ENCODE results near the gene ACSL4. TPM values are rescaled to one million over a fixed set of nuclear protein-coding genes. Genes with fewer than 3 reads are reported as not detected.
"Not testable (repeated sequence)": the region's sequence is repeated elsewhere in the genome, so short reads cannot be mapped to it uniquely, and the experiment has no call there.

The ACSL4 gene
- total RNA-seq, 4 donors from 2014 or later, result 17.9 to 68.7 (median 26.6) TPM

- Histone ChIP-seq H3K36me3 (no peaks in the 10 kb centered on the region), H3K9me3 (no peaks in the 10 kb centered on the region), H3K27ac (peak overlapping the region; percentile 44 to 91 (median 86)), H3K4me3 (peak overlapping the region; percentile 45 to 82 (median 60)), H3K4me1 (peaks cover 0 to 3% (median 0%) of the 10 kb centered on the region in 4 donors), H3K27me3 (peaks cover 0 to 29% of the 10 kb centered on the region in 2 donors)
- TF ChIP-seq EP300 (IDR thresholded peaks at IDR 0.05), result no peak
- no peak for DNase-seq (ENCODE audit: low spot score in 2 of 2)
- WGBS, 2 donors, result 34 to 54% methylated on average over 10 to 15 of the region's 15 CpGs
Observed at GRCh38 chrX:109733613-109734083, 591 bp upstream of the ACSL4 start.

GRCh38 chrX:109732017-109732801, 848 bp downstream of the ACSL4 start:
- 7 to 33% methylated on average over 20 to 21 of the region's 21 CpGs for WGBS, 2 donors
- peak overlapping the region; percentile 73 to 91 (median 86) for H3K27ac ChIP-seq
- no peak for DNase-seq (ENCODE audit: low spot score in 2 of 2)

GRCh38 chrX:109728173-109728535, 4.9 kb downstream of the ACSL4 start:
- no peak overlapping the region for H3K4me3 ChIP-seq
- peak overlapping the region in 2 of 4 donors; percentile 29 to 61 for H3K27ac ChIP-seq
- 30 to 39% methylated on average over 1 of the region's 1 CpG for WGBS, 2 donors

More at GRCh38 chrX:109732017-109732801, 848 bp downstream of the ACSL4 start:
- Histone ChIP-seq H3K4me1 (peaks cover 0 to 13% (median 0%) of the 10 kb centered on the region in 4 donors), H3K36me3 (no peaks in the 10 kb centered on the region), H3K27me3 (peaks cover 0 to 30% of the 10 kb centered on the region in 2 donors), H3K9me3 (no peaks in the 10 kb centered on the region), H3K4me3 (peak overlapping the region; percentile 54 to 82 (median 63))
- no peak for TF ChIP-seq CTCF (IDR thresholded peaks at IDR 0.05)
- TF ChIP-seq EP300 (IDR thresholded peaks at IDR 0.05), result no peak
- TF ChIP-seq POLR2A (IDR thresholded peaks at IDR 0.05), result no peak

GRCh38 chrX:109724971-109725370, 8.1 kb downstream of the ACSL4 start:
- H3K4me1 ChIP-seq, result peaks cover 0 to 10% (median 0%) of the 10 kb centered on the region in 4 donors
- H3K27me3 ChIP-seq, result peaks cover 0 to 11% of the 10 kb centered on the region in 2 donors
- DNase-seq (ENCODE audit: low spot score in 2 of 2); H3K36me3 ChIP-seq; H3K9me3 ChIP-seq; H3K4me3 ChIP-seq; H3K27ac ChIP-seq: not testable (repeated sequence)
- WGBS, 2 donors, result 92 to 97% methylated on average over 1 of the region's 1 CpG

More at GRCh38 chrX:109728173-109728535, 4.9 kb downstream of the ACSL4 start:
- no peak for DNase-seq (ENCODE audit: low spot score in 2 of 2)
- no peaks in the 10 kb centered on the region for H3K36me3 ChIP-seq
- H3K4me1 ChIP-seq, result peaks cover 0 to 10% (median 0%) of the 10 kb centered on the region in 4 donors
- H3K9me3 ChIP-seq, result no peaks in the 10 kb centered on the region
- TF ChIP-seq EP300 (IDR thresholded peaks at IDR 0.05) (no peak), POLR2A (IDR thresholded peaks at IDR 0.05) (no peak), CTCF (IDR thresholded peaks at IDR 0.05) (no peak)
- peaks cover 0 to 21% of the 10 kb centered on the region in 2 donors for H3K27me3 ChIP-seq

- peaks cover 0 to 5% (median 0%) of the 10 kb centered on the region in 4 donors for H3K4me1 ChIP-seq
- TF ChIP-seq EP300 (IDR thresholded peaks at IDR 0.05) (no peak), CTCF (IDR thresholded peaks at IDR 0.05) (no peak)
- no peaks in the 10 kb centered on the region for H3K36me3 ChIP-seq
- H3K4me3 ChIP-seq, result no peak overlapping the region
- no peaks in the 10 kb centered on the region for H3K9me3 ChIP-seq
- WGBS, 2 donors, result 47 to 83% methylated on average over 2 of the region's 2 CpGs
- no peak for DNase-seq (ENCODE audit: low spot score in 2 of 2)
- H3K27me3 ChIP-seq, result peaks cover 0 to 7% of the 10 kb centered on the region in 2 donors
- H3K27ac ChIP-seq, result no peak overlapping the region
Observed at GRCh38 chrX:109720947-109721346, 12.1 kb downstream of the ACSL4 start.

- WGBS, 2 donors, result 63 to 69% methylated on average over 2 of the region's 2 CpGs
Observed at GRCh38 chrX:109719264-109719663, 13.8 kb downstream of the ACSL4 start.

More at GRCh38 chrX:109719264-109719663, 13.8 kb downstream of the ACSL4 start:
- peaks cover 0 to under 1% of the 10 kb centered on the region in 2 donors for H3K27me3 ChIP-seq
- peaks cover 0 to 5% (median 0%) of the 10 kb centered on the region in 4 donors for H3K4me1 ChIP-seq
- no peak overlapping the region for H3K4me3 ChIP-seq
- TF ChIP-seq POLR2A (IDR thresholded peaks at IDR 0.05) (no peak), EP300 (IDR thresholded peaks at IDR 0.05) (no peak), CTCF (IDR thresholded peaks at IDR 0.05) (no peak)
- no peaks in the 10 kb centered on the region for H3K9me3 ChIP-seq
- no peaks in the 10 kb centered on the region for H3K36me3 ChIP-seq
- no peak for DNase-seq (ENCODE audit: low spot score in 2 of 2)
- H3K27ac ChIP-seq, result no peak overlapping the region
